ENCODE measurements around the gene RND3. TPM values are rescaled to one million over a fixed set of nuclear protein-coding genes. Genes with fewer than 3 reads are reported as not detected.

Gene RND3
- total RNA-seq, 1 donor from 2014 or later: 32.6 TPM

DNA sequence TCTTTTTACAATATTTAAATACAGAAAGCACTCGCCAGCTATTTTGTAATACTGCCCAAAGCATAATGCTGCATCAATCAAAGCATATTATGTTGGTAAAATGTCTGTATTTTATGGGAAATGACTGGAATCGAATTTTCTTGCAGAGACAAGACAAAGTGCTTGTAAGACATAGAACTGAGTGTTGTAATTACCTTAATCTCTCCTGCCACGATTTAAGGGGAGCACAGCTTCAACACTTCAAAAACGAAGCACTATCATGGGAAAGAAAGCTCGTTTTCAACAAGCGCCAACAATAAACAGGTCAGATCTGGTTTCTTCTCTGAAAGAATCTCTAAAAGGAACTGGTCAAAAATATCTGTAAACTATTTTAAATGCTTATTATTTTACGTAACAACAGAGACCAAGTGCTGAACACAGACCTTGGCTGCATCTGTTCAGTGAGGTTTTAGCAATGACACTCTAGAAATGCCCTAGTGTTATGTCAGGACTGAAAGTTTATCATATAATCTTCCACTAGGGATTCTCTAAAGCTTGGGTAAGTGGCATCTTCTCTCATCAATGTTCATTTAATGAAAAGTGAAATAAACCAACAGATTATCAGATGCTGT, 19.0 kb downstream of the RND3 start:
- Histone ChIP-seq H3K9me3 (no peaks in the 10 kb centered on the region), H3K4me3 (no peak overlapping the region), H3K36me3 (peaks cover 24% of the 10 kb centered on the region), H3K27me3 (no peaks in the 10 kb centered on the region), H3K4me1 (peaks cover 9% of the 10 kb centered on the region), H3K27ac (no peak overlapping the region)
- no peak for ATAC-seq
- DNase-seq: no peak
- TF ChIP-seq, protein P1, sequence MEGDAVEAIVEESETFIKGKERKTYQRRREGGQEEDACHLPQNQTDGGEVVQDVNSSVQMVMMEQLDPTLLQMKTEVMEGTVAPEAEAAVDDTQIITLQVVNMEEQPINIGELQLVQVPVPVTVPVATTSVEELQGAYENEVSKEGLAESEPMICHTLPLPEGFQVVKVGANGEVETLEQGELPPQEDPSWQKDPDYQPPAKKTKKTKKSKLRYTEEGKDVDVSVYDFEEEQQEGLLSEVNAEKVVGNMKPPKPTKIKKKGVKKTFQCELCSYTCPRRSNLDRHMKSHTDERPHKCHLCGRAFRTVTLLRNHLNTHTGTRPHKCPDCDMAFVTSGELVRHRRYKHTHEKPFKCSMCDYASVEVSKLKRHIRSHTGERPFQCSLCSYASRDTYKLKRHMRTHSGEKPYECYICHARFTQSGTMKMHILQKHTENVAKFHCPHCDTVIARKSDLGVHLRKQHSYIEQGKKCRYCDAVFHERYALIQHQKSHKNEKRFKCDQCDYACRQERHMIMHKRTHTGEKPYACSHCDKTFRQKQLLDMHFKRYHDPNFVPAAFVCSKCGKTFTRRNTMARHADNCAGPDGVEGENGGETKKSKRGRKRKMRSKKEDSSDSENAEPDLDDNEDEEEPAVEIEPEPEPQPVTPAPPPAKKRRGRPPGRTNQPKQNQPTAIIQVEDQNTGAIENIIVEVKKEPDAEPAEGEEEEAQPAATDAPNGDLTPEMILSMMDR (IDR thresholded peaks at IDR 0.05): no peak
- intact Hi-C loops (cut with DNase I): no loop called here

DNA sequence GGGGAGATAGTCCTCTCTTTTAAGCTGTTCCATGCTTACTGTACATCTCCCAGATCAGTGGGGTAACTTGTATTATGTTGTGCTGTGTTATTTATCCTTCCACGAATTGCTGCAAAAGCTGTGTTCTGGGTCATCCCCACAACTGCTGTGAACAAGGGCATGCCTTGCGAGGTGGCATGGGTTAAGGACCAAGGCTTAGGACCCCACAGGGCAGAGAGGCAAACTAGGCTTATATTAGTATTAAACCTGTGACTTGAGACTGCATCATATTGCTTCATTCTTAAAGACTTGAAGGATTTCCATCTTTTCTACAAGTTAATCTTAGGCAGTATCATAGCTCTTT, 19.9 kb downstream of the RND3 start:
- Histone ChIP-seq H3K9me3 (no peaks in the 10 kb centered on the region), H3K27ac (no peak overlapping the region), H3K4me3 (no peak overlapping the region)

DNA sequence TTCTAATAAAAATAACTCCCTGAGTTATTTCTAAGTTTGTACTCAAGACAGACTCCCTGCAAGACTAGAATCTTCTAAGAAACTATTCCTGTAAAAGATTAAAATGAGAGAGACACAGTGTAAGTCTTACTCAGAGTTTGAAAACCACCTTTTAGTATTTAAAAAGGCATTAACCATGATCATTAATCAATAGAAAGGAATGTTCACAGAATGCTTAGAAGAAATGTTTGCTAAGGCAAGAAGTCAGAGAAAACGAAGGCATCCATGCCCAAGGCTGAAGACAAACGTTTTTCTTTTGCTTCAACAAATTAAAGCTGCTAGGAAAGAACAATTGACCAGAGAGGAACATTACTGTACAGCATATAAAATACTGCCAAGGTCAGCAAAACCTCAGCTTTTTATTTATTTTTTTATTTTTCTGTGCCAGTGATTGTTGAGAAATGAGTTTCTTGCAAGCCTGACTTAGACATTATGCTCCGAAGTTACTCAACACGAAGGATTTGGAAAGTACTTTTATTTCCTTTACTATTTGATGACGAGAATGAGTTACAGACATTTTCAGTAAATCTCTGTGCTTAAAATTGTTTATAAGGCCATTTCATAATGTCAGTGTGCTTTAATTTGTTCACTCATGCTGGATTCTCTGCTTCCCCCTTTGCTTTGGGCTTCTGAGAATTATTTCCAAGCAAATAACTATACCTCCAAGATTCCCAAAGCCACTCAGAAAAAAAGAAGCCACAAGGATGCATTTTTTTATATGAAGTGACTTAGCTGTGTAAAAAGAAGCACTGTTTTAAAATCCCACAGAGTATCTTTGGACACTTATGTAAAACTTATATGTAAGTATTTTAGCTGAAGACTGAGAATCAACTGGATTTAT, 20.5 kb downstream of the RND3 start:
- no peaks in the 10 kb centered on the region for H3K9me3 ChIP-seq
- H3K36me3 ChIP-seq: peaks cover 24% of the 10 kb centered on the region
- intact Hi-C loops (cut with DNase I): no loop called here
- DNase-seq (no peak), ATAC-seq (no peak)
- no peak overlapping the region for H3K27ac ChIP-seq
- no peak overlapping the region for H3K4me3 ChIP-seq
- TF ChIP-seq, protein P1 (IDR thresholded peaks at IDR 0.05): no peak
- H3K4me1 ChIP-seq: peaks cover 9% of the 10 kb centered on the region
- H3K27me3 ChIP-seq: no peaks in the 10 kb centered on the region

More for the DNA sequence above, 19.9 kb downstream of the RND3 start:
- TF ChIP-seq, protein P1 (IDR thresholded peaks at IDR 0.05): no peak
- no peak for ATAC-seq
- Histone ChIP-seq H3K27me3 (no peaks in the 10 kb centered on the region), H3K36me3 (peaks cover 24% of the 10 kb centered on the region), H3K4me1 (peaks cover 9% of the 10 kb centered on the region)
- no peak for DNase-seq
- intact Hi-C loops (cut with DNase I): no loop called here

DNA sequence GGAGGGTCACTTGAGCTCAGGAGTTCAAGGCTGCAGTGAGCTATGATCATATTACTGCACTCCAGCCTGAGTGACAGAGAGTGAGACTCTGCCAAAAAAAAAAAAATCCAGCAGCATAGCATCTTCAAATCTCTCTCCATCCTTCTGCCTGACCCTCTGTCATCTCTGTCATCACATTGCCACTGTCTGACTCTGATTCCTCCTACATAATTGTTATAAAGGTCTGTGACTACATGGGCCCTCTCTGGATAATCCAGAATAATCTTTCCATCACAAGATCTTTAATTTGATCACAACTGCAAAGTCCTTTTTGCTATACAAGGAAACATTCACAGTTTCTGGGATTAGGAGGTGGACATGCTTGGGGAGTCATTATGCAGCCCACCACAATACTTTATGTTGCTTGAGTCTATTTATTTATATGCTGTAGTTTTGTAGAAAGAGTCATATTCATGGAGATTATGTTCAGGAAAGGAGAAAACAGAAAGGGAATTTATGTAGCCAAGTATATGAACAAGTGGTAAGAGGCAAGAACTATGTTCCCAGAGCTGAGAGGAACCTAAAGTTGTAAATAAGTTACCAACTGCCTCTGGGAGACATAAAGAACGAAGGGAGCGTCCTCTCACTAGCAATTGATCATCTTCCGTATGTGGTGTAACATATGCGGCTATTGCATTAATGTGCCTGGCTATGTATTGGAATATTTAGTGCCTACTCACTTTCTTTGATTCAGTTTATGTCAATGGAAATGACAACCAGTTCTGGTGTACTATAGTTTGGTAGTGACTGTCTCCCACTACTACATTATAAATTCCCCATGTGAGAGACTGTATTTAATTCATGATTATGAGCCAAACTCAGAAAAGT, 21.5 kb downstream of the RND3 start:
- no peak overlapping the region for H3K4me3 ChIP-seq
- intact Hi-C loops (cut with DNase I): no loop called here
- no peaks in the 10 kb centered on the region for H3K9me3 ChIP-seq
- DNase-seq (no peak), ATAC-seq (no peak)
- TF ChIP-seq, protein P1 (IDR thresholded peaks at IDR 0.05): no peak
- no peaks in the 10 kb centered on the region for H3K27me3 ChIP-seq
- no peak overlapping the region for H3K27ac ChIP-seq
- peaks cover 9% of the 10 kb centered on the region for H3K4me1 ChIP-seq
- H3K36me3 ChIP-seq: peaks cover 16% of the 10 kb centered on the region

DNA sequence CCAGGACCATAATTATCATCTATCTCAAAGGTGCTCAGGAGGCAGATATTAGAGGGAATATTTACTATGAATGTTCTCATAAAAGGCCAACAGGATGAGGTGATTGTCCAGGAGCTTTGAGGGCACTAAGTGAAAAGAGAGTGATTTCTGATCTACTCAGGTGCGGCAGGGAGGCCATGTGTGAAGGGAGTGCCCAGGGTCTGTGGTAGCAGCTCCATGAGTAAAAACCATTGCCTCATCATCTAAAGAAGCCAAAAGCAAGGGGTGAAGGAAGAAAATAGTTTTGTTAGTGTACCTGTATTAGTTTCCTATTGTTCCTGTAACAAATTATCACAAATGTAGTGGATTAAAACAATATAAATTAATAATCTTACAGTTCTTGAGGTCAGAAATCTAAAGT, 22.5 kb downstream of the RND3 start:
- peaks cover 8% of the 10 kb centered on the region for H3K36me3 ChIP-seq
- intact Hi-C loops (cut with DNase I): no loop called here
- DNase-seq (no peak), ATAC-seq (no peak)
- TF ChIP-seq, protein P1 (IDR thresholded peaks at IDR 0.05): no peak
- no peaks in the 10 kb centered on the region for H3K27me3 ChIP-seq
- H3K9me3 ChIP-seq: no peaks in the 10 kb centered on the region
- H3K4me3 ChIP-seq: no peak overlapping the region
- H3K4me1 ChIP-seq: peaks cover 9% of the 10 kb centered on the region
- H3K27ac ChIP-seq: no peak overlapping the region
